ENCODE results near the gene CACNA1A.
"Not testable (repeated sequence)": the region's sequence is repeated elsewhere in the genome, so short reads cannot be mapped to it uniquely, and the experiment has no call there.

Gene CACNA1A

DNA sequence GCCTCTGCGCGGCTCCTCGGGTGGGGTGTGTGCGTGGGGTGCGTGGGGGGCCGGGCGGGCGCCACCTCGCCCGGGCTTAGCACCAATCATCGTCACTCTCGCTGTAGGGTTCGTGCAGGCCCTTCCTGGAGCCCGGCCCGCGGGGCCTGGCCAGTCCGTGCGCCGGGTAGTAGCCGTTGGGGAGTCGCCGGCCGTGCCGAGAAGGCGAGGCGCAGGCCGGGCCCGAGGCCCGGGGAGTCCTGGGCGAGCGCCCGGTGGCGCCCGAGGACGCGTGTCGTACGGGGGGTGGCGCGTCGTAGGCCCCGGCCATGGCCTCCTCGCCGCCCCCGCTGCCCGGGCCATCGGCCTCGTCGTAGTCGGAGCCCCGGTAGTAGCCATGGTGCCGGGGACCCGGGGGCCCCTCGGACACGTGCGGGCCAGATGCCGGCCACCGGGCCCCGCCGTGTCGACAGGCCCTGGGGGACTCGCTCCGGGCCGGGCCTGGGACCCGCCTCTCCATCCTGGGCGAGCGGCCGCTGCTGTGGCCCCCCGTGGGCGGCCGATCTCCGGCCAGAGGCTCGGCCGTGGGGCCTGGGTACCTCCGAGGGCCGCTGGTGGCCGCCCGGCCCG lies 298.9 kb downstream of the CACNA1A start:
- H3K4me1 ChIP-seq (ENCODE audit: insufficient read depth, low read length, severe bottlenecking): peaks cover 14% of the 10 kb centered on the region
- H2AFZ ChIP-seq (ENCODE audit: low read length): no peak overlapping the region
- peak overlapping the region; percentile 62 for H3K4me2 ChIP-seq (ENCODE audit: low read length)
- H3K9ac ChIP-seq (ENCODE audit: low read length): peak overlapping the region; percentile 43; the same call in 1 of the 2 replicates
- no peak overlapping the region for H3K27ac ChIP-seq (ENCODE audit: low read depth, low read length, poor library complexity, severe bottlenecking)
- no peaks in the 10 kb centered on the region for H4K20me1 ChIP-seq (ENCODE audit: insufficient read depth, low read length)
- H3F3A ChIP-seq (ENCODE audit: insufficient read depth, low read length): no peaks in the 10 kb centered on the region
- H3K36me3 ChIP-seq (ENCODE audit: insufficient read depth, low read length): no peaks in the 10 kb centered on the region
- H3K9me2 ChIP-seq (ENCODE audit: low read depth, low read length): no peaks in the 10 kb centered on the region
- peaks cover 7% of the 10 kb centered on the region for H3K27me3 ChIP-seq (ENCODE audit: insufficient read depth, low read length)
- no peak for TF ChIP-seq CTCF (IDR thresholded peaks at IDR 0.05; ENCODE audit: low read length)
- TF ChIP-seq EZH2 (IDR thresholded peaks at IDR 0.05; ENCODE audit: borderline replicate concordance, low read length): no peak
- H3K79me2 ChIP-seq (ENCODE audit: insufficient read depth, low read length): no peaks in the 10 kb centered on the region
- no peaks in the 10 kb centered on the region for H3K9me3 ChIP-seq (ENCODE audit: low read length)
- H3K4me3 ChIP-seq (ENCODE audit: low read depth, low read length, poor library complexity, severe bottlenecking): peak overlapping the region; percentile 43

DNA sequence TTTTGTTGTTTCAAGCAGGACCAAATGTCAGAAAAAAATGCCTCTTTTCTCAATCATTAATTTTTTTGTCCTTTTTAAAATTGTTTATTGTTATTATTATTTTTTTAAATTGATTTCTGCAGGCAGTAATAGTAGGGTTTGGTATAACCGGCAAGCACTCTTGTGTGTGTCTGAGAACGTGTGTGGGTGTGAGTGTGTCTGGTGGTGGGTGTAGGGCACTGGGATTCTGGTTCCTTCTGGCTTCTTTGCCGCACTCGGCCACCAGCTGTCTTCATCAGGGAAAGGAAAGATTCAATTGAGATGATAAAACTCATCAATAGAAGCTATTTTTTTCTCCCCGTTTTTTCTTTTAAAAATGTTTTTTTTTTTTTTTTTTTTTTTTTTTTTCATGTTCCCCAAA lies 299.7 kb downstream of the CACNA1A start:
- TF ChIP-seq CTCF (IDR thresholded peaks at IDR 0.05; ENCODE audit: low read length) (no peak), EZH2 (IDR thresholded peaks at IDR 0.05; ENCODE audit: borderline replicate concordance, low read length) (no peak)
- H3K9ac ChIP-seq (ENCODE audit: low read length): no peak overlapping the region
- no peaks in the 10 kb centered on the region for H3K36me3 ChIP-seq (ENCODE audit: insufficient read depth, low read length)
- no peaks in the 10 kb centered on the region for H3K9me3 ChIP-seq (ENCODE audit: low read length)
- no peaks in the 10 kb centered on the region for H4K20me1 ChIP-seq (ENCODE audit: insufficient read depth, low read length)
- H2AFZ ChIP-seq (ENCODE audit: low read length): no peak overlapping the region
- H3K4me3 ChIP-seq (ENCODE audit: low read depth, low read length, poor library complexity, severe bottlenecking): no peak overlapping the region
- H3K79me2 ChIP-seq (ENCODE audit: insufficient read depth, low read length): no peaks in the 10 kb centered on the region
- H3K9me2 ChIP-seq (ENCODE audit: low read depth, low read length): no peaks in the 10 kb centered on the region
- no peak overlapping the region for H3K27ac ChIP-seq (ENCODE audit: low read depth, low read length, poor library complexity, severe bottlenecking)
- peaks cover 14% of the 10 kb centered on the region for H3K4me1 ChIP-seq (ENCODE audit: insufficient read depth, low read length, severe bottlenecking)
- no peaks in the 10 kb centered on the region for H3F3A ChIP-seq (ENCODE audit: insufficient read depth, low read length)
- H3K4me2 ChIP-seq (ENCODE audit: low read length): no peak overlapping the region
- H3K27me3 ChIP-seq (ENCODE audit: insufficient read depth, low read length): peaks cover 7% of the 10 kb centered on the region

- H3K4me3 ChIP-seq (ENCODE audit: low read depth, low read length, poor library complexity, severe bottlenecking); H2AFZ ChIP-seq (ENCODE audit: low read length); H3K4me2 ChIP-seq (ENCODE audit: low read length); H3K36me3 ChIP-seq (ENCODE audit: insufficient read depth, low read length); H3K9me3 ChIP-seq (ENCODE audit: low read length); H3K27me3 ChIP-seq (ENCODE audit: insufficient read depth, low read length); H3K4me1 ChIP-seq (ENCODE audit: insufficient read depth, low read length, severe bottlenecking); H3K27ac ChIP-seq (ENCODE audit: low read depth, low read length, poor library complexity, severe bottlenecking); H3K79me2 ChIP-seq (ENCODE audit: insufficient read depth, low read length); H3K9me2 ChIP-seq (ENCODE audit: low read depth, low read length); H4K20me1 ChIP-seq (ENCODE audit: insufficient read depth, low read length); H3K9ac ChIP-seq (ENCODE audit: low read length); H3F3A ChIP-seq (ENCODE audit: insufficient read depth, low read length): not testable (repeated sequence)
Measured at GRCh38 chr19:13202112-13202511, 304.2 kb downstream of the CACNA1A start.

GRCh38 chr19:13198634-13199033 lies 307.6 kb downstream of the CACNA1A start:
- Histone ChIP-seq H3K9me2 (ENCODE audit: low read depth, low read length) (no peaks in the 10 kb centered on the region), H3K9ac (ENCODE audit: low read length) (no peak overlapping the region), H3K27ac (ENCODE audit: low read depth, low read length, poor library complexity, severe bottlenecking) (no peak overlapping the region), H3K79me2 (ENCODE audit: insufficient read depth, low read length) (no peaks in the 10 kb centered on the region), H2AFZ (ENCODE audit: low read length) (no peak overlapping the region), H3K27me3 (ENCODE audit: insufficient read depth, low read length) (no peaks in the 10 kb centered on the region; the same call in 1 of the 2 replicates), H3K36me3 (ENCODE audit: insufficient read depth, low read length) (no peaks in the 10 kb centered on the region), H3K4me3 (ENCODE audit: low read depth, low read length, poor library complexity, severe bottlenecking) (no peak overlapping the region), H3F3A (ENCODE audit: insufficient read depth, low read length) (no peaks in the 10 kb centered on the region), H3K9me3 (ENCODE audit: low read length) (no peaks in the 10 kb centered on the region), H3K4me1 (ENCODE audit: insufficient read depth, low read length, severe bottlenecking) (no peaks in the 10 kb centered on the region), H4K20me1 (ENCODE audit: insufficient read depth, low read length) (no peaks in the 10 kb centered on the region), H3K4me2 (ENCODE audit: low read length) (no peak overlapping the region)
- TF ChIP-seq CTCF (IDR thresholded peaks at IDR 0.05; ENCODE audit: low read length): no peak
- no peak for TF ChIP-seq EZH2 (IDR thresholded peaks at IDR 0.05; ENCODE audit: borderline replicate concordance, low read length)
